HT1080 (cell line): ENCODE data around the gene GFY. TPM values are rescaled to one million over a fixed set of nuclear protein-coding genes. Genes with fewer than 3 reads are reported as not detected.

ENCODE experiments used
- DNase-seq: peaks from one replicate; pipeline ENCODE4 v3.0.0-alpha.2; 2015; ENCODE audit warnings: low read depth
- total RNA-seq: library from RNA; depleted of rRNA; stranded (reverse); fragments of >200 nt; shearing (Covaris generic); gene quantifications from 2 replicates; pipeline ENCODE4 v1.2.3, GENCODE V29; 2014

GFY gene
- total RNA-seq, 1 experiment from 2014 or later: not detected

DNA sequence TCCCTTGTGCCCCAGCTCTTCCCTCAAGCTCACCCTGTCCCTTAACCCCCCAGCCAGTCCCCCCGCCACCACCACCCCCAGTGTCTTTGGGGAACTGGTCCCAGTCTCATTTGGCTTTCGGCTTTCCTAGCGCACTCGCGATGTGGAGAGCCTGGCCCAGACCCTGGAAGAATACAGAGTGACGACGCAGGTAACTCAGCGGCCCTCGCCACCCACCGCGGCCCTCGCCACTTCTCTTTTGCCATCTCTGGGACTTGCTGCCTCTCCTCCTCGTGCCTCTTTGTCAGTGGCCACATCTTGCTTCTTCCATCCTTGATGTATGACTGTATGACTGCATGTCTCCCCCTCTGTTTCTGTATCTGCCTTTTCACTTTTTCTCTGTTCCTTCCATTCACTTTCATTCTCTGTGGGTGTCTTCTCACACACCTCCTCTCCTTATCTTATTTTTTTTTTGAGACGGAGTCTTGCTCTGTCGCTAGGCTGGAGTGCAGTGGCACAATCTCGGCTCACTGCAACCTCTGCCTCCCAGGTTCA is 17.6 kb upstream of the GFY start:
- no peak for DNase-seq

GRCh38 chr19:49408816-49409440 is 16.3 kb upstream of the GFY start:
- DNase-seq: no peak

DNA sequence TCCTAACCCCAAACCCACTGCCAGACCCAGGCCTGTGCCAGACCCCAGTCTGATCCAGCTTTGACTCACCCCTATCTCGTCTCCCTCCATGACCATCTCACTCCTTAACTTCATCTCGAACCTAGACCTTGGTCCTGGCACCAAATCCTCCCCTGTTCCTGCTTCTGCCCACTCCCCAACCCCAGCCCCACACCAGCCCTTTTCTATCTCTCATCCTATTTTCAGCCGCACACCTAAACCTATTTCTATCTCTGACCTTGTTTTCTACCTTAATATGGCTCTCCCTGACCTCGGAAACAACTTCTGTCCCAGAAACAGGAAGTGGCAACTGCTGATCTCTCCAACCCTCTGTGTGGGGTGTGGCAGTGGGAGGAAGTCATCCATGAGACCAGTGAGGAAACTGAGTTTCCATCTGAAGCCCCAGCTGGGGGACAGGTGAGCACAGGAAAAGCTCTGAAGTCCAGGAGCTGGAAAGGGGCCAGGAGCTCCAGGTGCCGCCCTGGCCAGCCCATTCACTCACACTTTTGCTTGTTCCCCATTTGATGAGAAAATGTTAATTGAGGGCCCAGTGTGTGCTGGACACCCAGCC is 15.7 kb upstream of the GFY start:
- no peak for DNase-seq

GRCh38 chr19:49411681-49412326 is 13.4 kb upstream of the GFY start:
- no peak for DNase-seq

GRCh38 chr19:49413348-49413747 is 11.8 kb upstream of the GFY start:
- no peak for DNase-seq

- DNase-seq: no peak
Measured at GRCh38 chr19:49414256-49414655, 10.9 kb upstream of the GFY start.

DNA sequence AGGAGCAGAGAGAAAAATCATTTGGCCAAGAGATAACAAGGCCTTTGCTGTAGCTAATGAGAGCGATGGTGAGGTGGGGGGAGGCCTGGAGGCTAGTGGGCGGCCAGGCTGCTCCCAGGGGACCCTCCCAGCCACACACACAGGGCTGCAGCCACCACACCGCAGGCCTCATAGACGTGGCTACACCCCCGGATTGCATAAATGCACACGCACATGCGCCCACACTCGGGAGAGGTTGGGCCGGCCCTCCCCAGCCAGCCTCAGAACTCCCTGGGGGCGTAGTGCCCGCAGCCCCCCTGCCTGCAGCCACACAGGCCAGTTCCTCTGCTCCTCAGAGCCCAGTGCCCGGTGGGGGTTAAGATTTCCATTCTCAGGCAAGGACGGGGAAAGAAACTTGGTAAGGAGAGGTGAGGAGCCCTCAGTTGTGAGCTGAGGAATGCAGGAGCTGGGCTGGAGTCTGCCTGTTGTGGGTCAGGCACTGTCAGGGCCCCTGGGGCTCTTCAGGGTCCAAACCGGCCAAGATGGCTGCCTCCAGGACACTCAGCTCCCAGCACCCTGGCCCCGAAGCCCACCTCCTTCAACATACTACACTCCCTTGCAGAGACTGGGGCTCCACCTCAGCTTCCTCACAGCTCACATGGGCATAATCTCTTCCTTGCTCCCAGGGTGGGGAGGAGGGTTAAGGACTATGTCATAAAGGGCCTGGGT is 9.9 kb upstream of the GFY start:
- DNase-seq: no peak

DNA sequence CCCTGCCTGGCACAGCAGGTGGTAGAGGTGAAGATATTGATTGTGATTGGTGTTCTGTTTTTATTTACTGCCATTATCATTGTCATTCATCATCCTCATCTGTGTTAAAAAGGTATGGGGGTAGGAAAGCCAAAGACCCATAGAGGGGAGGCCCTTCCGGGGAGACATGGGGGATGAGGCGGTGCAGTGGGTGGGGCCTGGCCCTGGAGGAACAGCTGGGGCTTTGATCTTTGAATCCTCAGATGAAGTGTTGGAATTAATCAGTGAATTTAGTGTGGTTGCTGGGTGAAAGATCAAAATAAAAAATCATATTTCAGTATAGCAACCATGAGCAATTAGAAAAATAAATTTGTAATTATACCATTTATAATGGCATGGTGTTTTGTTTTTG is 9.4 kb upstream of the GFY start:
- DNase-seq: no peak

- no peak for DNase-seq
Measured at GRCh38 chr19:49417088-49417487, 8.1 kb upstream of the GFY start.

DNA sequence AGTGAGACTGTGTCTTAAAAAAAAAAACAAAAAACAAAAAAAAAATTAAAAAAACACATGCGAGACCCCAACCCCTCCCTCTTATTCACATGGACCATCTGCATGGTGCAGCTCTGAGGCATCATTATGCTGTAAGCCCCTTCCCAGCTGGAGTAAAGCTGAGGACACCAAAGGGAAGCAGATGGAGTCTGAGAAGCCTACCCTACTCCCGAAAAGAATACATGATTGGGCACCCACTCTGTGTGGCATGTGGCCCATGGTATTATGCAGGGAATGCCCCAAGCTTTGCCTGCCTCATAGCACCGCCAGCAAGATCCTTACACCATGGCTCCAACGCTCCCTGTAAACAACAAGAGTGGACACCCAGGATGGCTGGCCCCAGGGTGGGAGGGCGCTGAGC is 6.7 kb upstream of the GFY start:
- no peak for DNase-seq

GRCh38 chr19:49419173-49419572 is 6.0 kb upstream of the GFY start:
- DNase-seq: no peak

GRCh38 chr19:49420227-49420626 is 5.0 kb upstream of the GFY start:
- no peak for DNase-seq

DNA sequence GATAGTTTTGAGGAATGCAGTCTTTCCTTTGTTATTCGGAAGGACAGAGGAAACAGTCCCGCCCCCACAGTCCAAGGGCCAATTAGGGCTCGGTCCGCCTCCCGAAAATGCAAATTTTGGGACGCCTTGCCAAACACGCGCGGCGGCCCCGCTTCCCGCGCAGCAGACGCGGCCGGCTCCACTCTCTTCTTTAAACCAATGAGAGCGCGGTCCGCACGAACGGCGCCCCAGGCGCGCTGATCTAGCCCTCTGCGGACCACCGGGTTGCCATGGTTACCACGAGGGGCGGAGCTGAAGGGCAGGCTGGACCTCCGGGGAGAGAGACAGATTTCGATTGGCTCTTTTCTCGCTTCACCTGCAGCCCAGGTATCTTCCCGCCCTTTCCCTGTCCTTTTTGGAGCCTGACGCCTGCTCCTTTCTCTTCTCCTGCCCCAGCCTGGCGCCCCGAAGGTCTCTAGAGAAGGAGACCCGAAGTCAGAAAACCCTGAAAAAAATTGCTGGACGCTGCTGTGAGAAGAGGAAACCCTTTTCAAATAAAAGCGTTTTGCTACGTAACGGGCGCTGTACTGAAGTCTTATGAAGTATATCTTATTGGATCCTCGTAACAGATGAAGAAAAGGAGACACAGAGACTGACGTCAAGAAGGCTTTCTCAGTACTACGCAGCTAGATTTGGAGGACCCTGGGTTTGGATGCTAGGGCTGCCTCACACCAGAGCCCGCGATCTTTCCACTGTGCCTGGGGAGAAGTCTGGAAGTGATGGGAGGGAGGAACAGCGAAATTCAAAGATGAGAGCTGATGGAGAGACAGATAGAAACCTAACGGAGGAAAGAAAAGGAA is 3.9 kb upstream of the GFY start:
- DNase-seq: no peak

DNA sequence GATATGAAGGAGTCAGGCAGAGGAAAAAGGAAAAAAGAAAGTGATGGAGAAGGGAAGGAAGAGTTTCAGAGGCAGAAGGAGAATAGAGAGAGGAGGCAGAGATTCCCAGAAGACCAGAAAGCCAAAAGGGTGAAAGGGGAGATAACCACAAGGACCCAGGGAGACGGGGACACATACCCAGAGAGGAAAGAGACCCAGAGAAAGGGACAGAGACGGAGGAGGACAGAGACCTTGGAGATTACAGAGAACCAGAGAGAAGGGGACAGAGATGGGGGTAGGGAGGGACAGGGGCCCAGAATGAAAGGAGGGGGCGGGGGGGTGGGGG is 3.3 kb upstream of the GFY start:
- DNase-seq: no peak

DNA sequence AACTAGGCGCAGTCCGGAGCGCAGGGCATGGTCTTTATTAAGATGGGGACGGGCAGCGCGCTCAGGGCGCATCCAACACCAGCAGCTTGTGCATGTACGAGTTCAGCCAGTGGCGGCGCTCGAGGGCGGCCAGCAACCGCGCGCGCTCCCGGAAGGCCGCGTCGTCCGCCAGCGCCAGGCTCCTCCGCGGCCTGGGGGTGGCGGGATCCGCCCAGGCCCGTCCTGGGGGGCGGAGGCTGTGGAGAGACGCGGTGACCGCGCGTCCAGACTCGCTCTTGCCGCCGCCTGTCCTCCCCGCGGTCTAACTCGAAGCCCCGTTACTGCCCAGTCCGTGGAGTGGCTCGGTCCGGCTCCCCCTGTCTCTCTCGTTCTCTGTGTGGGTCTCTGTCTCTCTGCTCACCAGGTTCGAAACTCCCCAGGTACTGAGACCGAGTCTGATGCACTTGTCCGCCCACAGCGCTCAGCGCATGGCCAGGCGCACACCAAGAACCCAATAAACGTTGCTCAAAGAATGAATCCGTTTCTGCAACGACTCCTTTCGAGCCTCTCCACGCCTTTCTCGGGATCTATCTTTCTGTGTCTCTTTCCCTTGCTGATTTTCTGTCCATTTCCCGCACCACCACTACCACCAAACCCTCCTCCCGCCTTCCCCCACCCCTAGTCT is 2.6 kb upstream of the GFY start:
- DNase-seq: no peak

- DNase-seq: no peak
Measured at GRCh38 chr19:49423071-49423984, 1.9 kb upstream of the GFY start, which contains the start of gene PTH2. TSS of gene PTH2 (minus strand) at chr19:49423441. CDS start at chr19:49423339, 102 bp downstream.

DNA sequence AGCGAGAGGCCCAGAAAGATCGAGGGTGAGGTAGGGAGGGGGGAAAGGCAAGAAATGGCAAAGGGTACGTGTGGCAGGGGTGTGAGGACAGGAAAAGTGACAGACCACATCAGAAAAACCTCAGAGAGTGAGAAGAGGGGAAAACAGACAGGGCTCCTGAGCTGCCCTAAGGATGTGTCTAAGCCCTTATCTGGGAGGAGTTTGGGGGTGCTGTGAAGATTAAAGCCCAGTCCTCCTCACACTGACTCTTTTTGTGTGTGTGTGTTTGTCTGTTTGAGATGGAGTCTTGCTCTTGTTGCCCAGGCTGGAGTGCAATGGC is 1.2 kb upstream of the GFY start:
- DNase-seq: no peak

DNA sequence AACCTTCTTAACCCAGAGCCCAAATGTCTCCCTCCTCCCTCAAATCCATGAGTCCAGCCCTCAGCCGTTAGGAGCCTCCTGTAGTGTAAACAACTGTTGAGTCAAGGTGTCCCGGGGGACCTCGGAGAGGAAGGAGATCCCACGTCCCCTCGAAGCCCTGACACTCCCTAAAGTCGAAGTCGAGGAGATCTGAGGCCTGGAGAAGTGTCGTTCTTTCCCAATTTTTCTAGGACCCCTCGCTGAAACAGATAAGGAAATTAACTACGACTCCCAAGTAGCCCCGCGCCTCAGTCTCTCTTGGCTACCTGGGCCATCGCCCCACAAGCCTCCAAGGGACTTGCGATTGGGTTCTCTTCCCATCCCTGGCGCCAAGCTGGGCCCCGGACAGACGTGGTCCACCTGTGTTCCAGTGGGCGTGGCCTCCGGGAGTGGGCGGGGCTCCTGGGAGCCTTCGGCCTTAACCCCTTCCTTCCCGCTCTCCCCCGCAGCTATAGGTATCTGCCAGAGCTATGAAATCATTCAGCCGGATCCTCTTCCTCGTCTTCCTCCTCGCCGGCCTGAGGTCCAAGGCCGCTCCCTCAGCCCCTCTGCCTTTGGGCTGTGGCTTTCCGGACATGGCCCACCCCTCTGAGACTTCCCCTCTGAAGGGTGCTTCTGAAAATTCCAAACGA is 869 bp downstream of the GFY start:
- DNase-seq: no peak

DNA sequence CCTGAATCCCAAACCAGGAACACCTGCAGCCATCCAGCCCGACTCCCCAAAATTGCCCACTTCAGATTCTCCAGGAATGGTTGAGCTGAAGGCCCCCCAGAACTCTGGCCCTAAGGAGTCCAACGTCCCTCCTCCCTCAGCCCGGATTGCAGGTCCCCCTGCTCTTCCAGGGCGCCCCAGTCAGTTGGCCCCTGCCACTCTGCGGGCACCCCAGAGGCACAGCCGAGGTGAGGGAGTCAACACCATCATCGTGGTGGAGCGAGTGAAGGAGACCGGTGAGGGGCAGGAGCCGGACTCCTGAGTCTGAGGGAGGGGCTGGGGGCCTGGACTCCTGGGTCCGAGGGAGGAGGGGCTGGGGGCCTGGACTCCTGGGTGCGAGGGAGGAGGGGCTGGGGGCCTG is 2.2 kb downstream of the GFY start:
- no peak for DNase-seq
